ENCODE data around the gene PPP2R5B.
A peak's percentile ranks its signal among the peaks of the same experiment; 100 is the strongest.

The PPP2R5B gene

GRCh38 chr11:64894812-64895452, 29.6 kb upstream of the PPP2R5B start:
- Histone ChIP-seq H3K9ac (ENCODE audit: insufficient read length, low read depth) (no peak overlapping the region), H3K36me3 (ENCODE audit: insufficient read depth, insufficient read length, low read length) (peaks cover 48% of the 10 kb centered on the region), H3K4me1 (ENCODE audit: insufficient read depth, insufficient read length) (peaks cover 20% of the 10 kb centered on the region), H3K27me3 (ENCODE audit: insufficient read depth, insufficient read length) (no peaks in the 10 kb centered on the region), H3K9me3 (ENCODE audit: insufficient read depth, low read length) (no peaks in the 10 kb centered on the region), H3K4me3 (ENCODE audit: insufficient read length, low read depth) (no peak overlapping the region)
- DNase-seq (ENCODE audit: low read depth, low spot score): no peak
- no peak for TF ChIP-seq YY1 (IDR thresholded peaks at IDR 0.05; ENCODE audit: insufficient read depth, insufficient read length)
- no peak for TF ChIP-seq SUZ12 (IDR thresholded peaks at IDR 0.05; ENCODE audit: extremely low read depth, insufficient read depth, insufficient read length)
- no peak for TF ChIP-seq ZNF274 (IDR thresholded peaks at IDR 0.05; ENCODE audit: low read depth, low read length)

GRCh38 chr11:64896448-64897022, 28.0 kb upstream of the PPP2R5B start:
- peaks cover 63% of the 10 kb centered on the region for H3K36me3 ChIP-seq (ENCODE audit: insufficient read depth, insufficient read length, low read length)
- peaks cover 12% of the 10 kb centered on the region for H3K4me1 ChIP-seq (ENCODE audit: insufficient read depth, insufficient read length)
- no peak for DNase-seq (ENCODE audit: low read depth, low spot score)
- H3K9ac ChIP-seq (ENCODE audit: insufficient read length, low read depth): peak overlapping the region; percentile 25
- TF ChIP-seq SUZ12 (IDR thresholded peaks at IDR 0.05; ENCODE audit: extremely low read depth, insufficient read depth, insufficient read length) (no peak), ZNF274 (IDR thresholded peaks at IDR 0.05; ENCODE audit: low read depth, low read length) (no peak), YY1 (IDR thresholded peaks at IDR 0.05; ENCODE audit: insufficient read depth, insufficient read length) (no peak)
- no peaks in the 10 kb centered on the region for H3K9me3 ChIP-seq (ENCODE audit: insufficient read depth, low read length)
- H3K27me3 ChIP-seq (ENCODE audit: insufficient read depth, insufficient read length): no peaks in the 10 kb centered on the region
- H3K4me3 ChIP-seq (ENCODE audit: insufficient read length, low read depth): no peak overlapping the region

GRCh38 chr11:64897381-64898075, 27.0 kb upstream of the PPP2R5B start:
- no peaks in the 10 kb centered on the region for H3K9me3 ChIP-seq (ENCODE audit: insufficient read depth, low read length)
- peaks cover 70% of the 10 kb centered on the region for H3K36me3 ChIP-seq (ENCODE audit: insufficient read depth, insufficient read length, low read length)
- peaks cover 12% of the 10 kb centered on the region for H3K4me1 ChIP-seq (ENCODE audit: insufficient read depth, insufficient read length)
- H3K9ac ChIP-seq (ENCODE audit: insufficient read length, low read depth): no peak overlapping the region
- DNase-seq (ENCODE audit: low read depth, low spot score): no peak
- H3K27me3 ChIP-seq (ENCODE audit: insufficient read depth, insufficient read length): no peaks in the 10 kb centered on the region
- no peak overlapping the region for H3K4me3 ChIP-seq (ENCODE audit: insufficient read length, low read depth)
- TF ChIP-seq SUZ12 (IDR thresholded peaks at IDR 0.05; ENCODE audit: extremely low read depth, insufficient read depth, insufficient read length): no peak
- no peak for TF ChIP-seq YY1 (IDR thresholded peaks at IDR 0.05; ENCODE audit: insufficient read depth, insufficient read length)
- no peak for TF ChIP-seq ZNF274 (IDR thresholded peaks at IDR 0.05; ENCODE audit: low read depth, low read length)

- no peak overlapping the region for H3K4me3 ChIP-seq (ENCODE audit: insufficient read length, low read depth)
- TF ChIP-seq YY1 (IDR thresholded peaks at IDR 0.05; ENCODE audit: insufficient read depth, insufficient read length) (no peak), SUZ12 (IDR thresholded peaks at IDR 0.05; ENCODE audit: extremely low read depth, insufficient read depth, insufficient read length) (no peak), ZNF274 (IDR thresholded peaks at IDR 0.05; ENCODE audit: low read depth, low read length) (no peak)
- no peaks in the 10 kb centered on the region for H3K9me3 ChIP-seq (ENCODE audit: insufficient read depth, low read length)
- H3K9ac ChIP-seq (ENCODE audit: insufficient read length, low read depth): no peak overlapping the region
- no peaks in the 10 kb centered on the region for H3K27me3 ChIP-seq (ENCODE audit: insufficient read depth, insufficient read length)
- peaks cover 8% of the 10 kb centered on the region for H3K4me1 ChIP-seq (ENCODE audit: insufficient read depth, insufficient read length)
- peaks cover 74% of the 10 kb centered on the region for H3K36me3 ChIP-seq (ENCODE audit: insufficient read depth, insufficient read length, low read length)
- no peak for DNase-seq (ENCODE audit: low read depth, low spot score)
Observed at GRCh38 chr11:64898076-64898445, 26.4 kb upstream of the PPP2R5B start.

- H3K36me3 ChIP-seq (ENCODE audit: insufficient read depth, insufficient read length, low read length): peaks cover 78% of the 10 kb centered on the region
- TF ChIP-seq YY1 (IDR thresholded peaks at IDR 0.05; ENCODE audit: insufficient read depth, insufficient read length): no peak
- no peak for TF ChIP-seq ZNF274 (IDR thresholded peaks at IDR 0.05; ENCODE audit: low read depth, low read length)
- no peak for TF ChIP-seq SUZ12 (IDR thresholded peaks at IDR 0.05; ENCODE audit: extremely low read depth, insufficient read depth, insufficient read length)
- H3K4me1 ChIP-seq (ENCODE audit: insufficient read depth, insufficient read length): peaks cover 8% of the 10 kb centered on the region
- H3K9me3 ChIP-seq (ENCODE audit: insufficient read depth, low read length): no peaks in the 10 kb centered on the region
- H3K27me3 ChIP-seq (ENCODE audit: insufficient read depth, insufficient read length): no peaks in the 10 kb centered on the region
- no peak overlapping the region for H3K4me3 ChIP-seq (ENCODE audit: insufficient read length, low read depth)
- DNase-seq (ENCODE audit: low read depth, low spot score): no peak
- H3K9ac ChIP-seq (ENCODE audit: insufficient read length, low read depth): no peak overlapping the region
Observed at GRCh38 chr11:64898541-64898940, 25.9 kb upstream of the PPP2R5B start.

- H3K4me1 ChIP-seq (ENCODE audit: insufficient read depth, insufficient read length): peaks cover 3% of the 10 kb centered on the region
- H3K9me3 ChIP-seq (ENCODE audit: insufficient read depth, low read length): no peaks in the 10 kb centered on the region
- H3K9ac ChIP-seq (ENCODE audit: insufficient read length, low read depth): no peak overlapping the region
- peaks cover 76% of the 10 kb centered on the region for H3K36me3 ChIP-seq (ENCODE audit: insufficient read depth, insufficient read length, low read length)
- no peak for DNase-seq (ENCODE audit: low read depth, low spot score)
- H3K4me3 ChIP-seq (ENCODE audit: insufficient read length, low read depth): no peak overlapping the region
- H3K27me3 ChIP-seq (ENCODE audit: insufficient read depth, insufficient read length): no peaks in the 10 kb centered on the region
- TF ChIP-seq YY1 (IDR thresholded peaks at IDR 0.05; ENCODE audit: insufficient read depth, insufficient read length) (no peak), ZNF274 (IDR thresholded peaks at IDR 0.05; ENCODE audit: low read depth, low read length) (no peak), SUZ12 (IDR thresholded peaks at IDR 0.05; ENCODE audit: extremely low read depth, insufficient read depth, insufficient read length) (no peak)
Observed at GRCh38 chr11:64900263-64900678, 24.2 kb upstream of the PPP2R5B start.

GRCh38 chr11:64900774-64901173, 23.7 kb upstream of the PPP2R5B start:
- DNase-seq (ENCODE audit: low read depth, low spot score): no peak
- Histone ChIP-seq H3K36me3 (ENCODE audit: insufficient read depth, insufficient read length, low read length) (peaks cover 76% of the 10 kb centered on the region), H3K9me3 (ENCODE audit: insufficient read depth, low read length) (no peaks in the 10 kb centered on the region), H3K27me3 (ENCODE audit: insufficient read depth, insufficient read length) (no peaks in the 10 kb centered on the region), H3K4me1 (ENCODE audit: insufficient read depth, insufficient read length) (peaks cover 3% of the 10 kb centered on the region), H3K9ac (ENCODE audit: insufficient read length, low read depth) (no peak overlapping the region), H3K4me3 (ENCODE audit: insufficient read length, low read depth) (no peak overlapping the region)
- TF ChIP-seq SUZ12 (IDR thresholded peaks at IDR 0.05; ENCODE audit: extremely low read depth, insufficient read depth, insufficient read length) (no peak), YY1 (IDR thresholded peaks at IDR 0.05; ENCODE audit: insufficient read depth, insufficient read length) (no peak), ZNF274 (IDR thresholded peaks at IDR 0.05; ENCODE audit: low read depth, low read length) (no peak)

Measured in NT2/D1 (cell line).